Measurements from ENCODE around the gene OFD1. TPM values are rescaled to one million over a fixed set of nuclear protein-coding genes. Genes with fewer than 3 reads are reported as not detected.

The OFD1 gene
- total and polyA plus RNA-seq, 5 donors = 9.8 to 13.2 (median 12.3) TPM

DNA sequence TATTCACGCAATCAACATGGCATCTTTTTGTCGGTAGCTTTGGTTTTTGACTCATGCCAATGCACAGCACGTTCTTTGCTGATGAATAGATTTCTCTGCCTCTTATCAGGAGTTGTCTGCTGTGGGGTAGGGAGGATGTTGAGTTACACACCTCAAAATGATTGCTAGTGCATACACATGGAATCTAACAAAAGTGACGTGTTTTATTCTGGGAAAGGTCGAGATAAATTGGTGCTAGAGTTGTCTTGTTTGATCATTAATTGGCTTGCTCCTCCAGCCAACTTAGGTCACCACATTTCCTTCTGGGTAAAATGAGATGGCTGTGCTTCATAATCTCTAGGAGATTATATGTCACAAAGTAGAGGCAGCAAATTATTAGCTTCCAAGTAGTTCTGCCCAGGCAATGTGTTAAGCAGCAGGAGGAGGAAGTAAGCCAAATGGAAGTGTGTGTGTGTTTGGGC lies 41.7 kb upstream of the OFD1 start:
- Histone ChIP-seq H3K27me3 (ENCODE audit: control insufficient read depth, insufficient read depth) (no peaks in the 10 kb centered on the region), H3K27ac (ENCODE audit: low read length) (no peak overlapping the region), H3K9me3 (ENCODE audit: control insufficient read depth, low read length) (no peaks in the 10 kb centered on the region), H3K4me3 (ENCODE audit: low read length) (no peak overlapping the region), H3K4me1 (ENCODE audit: control insufficient read depth, insufficient read depth, low read length) (peaks cover 9% of the 10 kb centered on the region)
- no peak for DNase-seq
- 55% methylated on average over 5 of the region's 5 CpGs for WGBS
- intact Hi-C loops (cut with DNase I) = no loop called here
- no peak for ATAC-seq

DNA sequence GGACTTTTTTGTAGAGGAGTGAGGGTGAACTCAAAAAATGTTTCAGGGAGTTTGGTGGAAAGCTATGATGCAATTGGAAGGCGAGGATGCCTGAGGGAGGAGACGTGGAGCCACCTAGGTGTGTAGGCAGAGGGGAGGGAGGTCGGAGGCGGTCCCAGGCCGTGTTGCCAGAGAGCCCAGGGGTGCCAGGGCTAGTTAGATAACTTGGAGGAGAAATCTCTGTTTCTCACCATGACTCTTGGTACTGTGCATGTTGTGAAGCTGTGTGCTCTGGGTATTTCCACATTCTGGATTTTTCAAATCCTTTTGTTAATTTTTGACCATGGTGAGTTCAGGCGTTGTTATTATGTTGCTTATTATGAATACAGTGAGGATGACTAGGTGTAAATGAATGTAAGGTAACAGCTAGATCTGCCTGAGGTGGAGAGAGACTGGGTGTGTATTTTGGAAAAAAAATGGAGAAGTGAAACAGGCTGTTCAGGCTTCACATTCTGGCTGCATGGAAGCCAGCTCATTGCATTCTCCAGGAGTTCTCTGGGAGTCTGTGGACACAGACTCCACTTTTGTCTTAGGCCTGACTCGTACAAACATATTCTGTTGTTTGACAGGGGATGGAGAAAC lies 41.1 kb upstream of the OFD1 start:
- Histone ChIP-seq H3K9me3 (ENCODE audit: control insufficient read depth, low read length) (no peaks in the 10 kb centered on the region), H3K4me1 (ENCODE audit: control insufficient read depth, insufficient read depth, low read length) (peaks cover 9% of the 10 kb centered on the region), H3K27ac (ENCODE audit: low read length) (no peak overlapping the region), H3K4me3 (ENCODE audit: low read length) (no peak overlapping the region), H3K27me3 (ENCODE audit: control insufficient read depth, insufficient read depth) (no peaks in the 10 kb centered on the region)
- 50% methylated on average over 7 of the region's 7 CpGs for WGBS
- no peak for ATAC-seq
- intact Hi-C loops (cut with DNase I) = no loop called here
- DNase-seq = no peak

DNA sequence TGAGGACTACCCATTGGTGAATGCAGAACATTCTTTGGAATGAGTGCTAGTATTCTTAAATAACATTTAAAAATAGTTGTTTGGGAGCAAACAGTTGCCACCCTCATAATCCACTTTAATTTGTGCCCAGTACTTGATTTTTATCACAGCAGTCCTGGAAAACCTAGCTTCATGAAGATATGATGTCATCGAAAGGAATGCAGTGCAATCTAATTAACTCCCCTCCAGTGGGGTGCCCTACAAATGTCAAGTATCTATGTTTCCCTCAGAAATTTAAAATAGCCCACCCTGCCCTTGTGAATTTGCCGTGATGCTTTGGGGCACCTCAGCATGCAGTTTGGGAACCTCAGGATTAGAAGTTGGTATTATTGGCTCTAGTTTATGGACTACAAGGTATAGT lies 40.2 kb upstream of the OFD1 start:
- 56% methylated on average over 2 of the region's 2 CpGs for WGBS
- no peaks in the 10 kb centered on the region for H3K9me3 ChIP-seq (ENCODE audit: control insufficient read depth, low read length)
- DNase-seq (no peak), ATAC-seq (no peak)
- no peaks in the 10 kb centered on the region for H3K27me3 ChIP-seq (ENCODE audit: control insufficient read depth, insufficient read depth)
- no peak overlapping the region for H3K27ac ChIP-seq (ENCODE audit: low read length)
- peaks cover 9% of the 10 kb centered on the region for H3K4me1 ChIP-seq (ENCODE audit: control insufficient read depth, insufficient read depth, low read length)
- intact Hi-C loops (cut with DNase I) = no loop called here
- no peak overlapping the region for H3K4me3 ChIP-seq (ENCODE audit: low read length)

DNA sequence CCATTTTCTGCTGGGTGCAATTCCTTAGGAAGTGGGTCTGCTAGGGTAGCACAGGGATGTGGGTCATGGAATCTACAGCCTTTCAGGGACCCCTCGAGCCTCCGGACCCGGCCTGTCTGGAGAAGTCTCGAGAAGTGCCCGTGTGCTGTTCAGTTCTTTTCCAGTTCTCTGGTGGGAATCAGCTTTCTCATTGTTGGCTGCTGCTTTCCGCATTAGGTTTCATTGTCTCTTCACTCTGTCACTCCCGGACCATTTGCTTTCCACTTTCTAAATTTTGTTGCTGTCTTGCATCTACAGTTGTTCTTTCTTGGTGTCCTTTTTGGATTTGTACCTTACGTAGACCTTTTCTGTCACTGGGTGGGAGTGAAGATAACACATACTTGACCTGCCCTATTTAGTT lies 39.6 kb upstream of the OFD1 start:
- Histone ChIP-seq H3K27ac (ENCODE audit: low read length) (no peak overlapping the region), H3K9me3 (ENCODE audit: control insufficient read depth, low read length) (no peaks in the 10 kb centered on the region), H3K4me3 (ENCODE audit: low read length) (no peak overlapping the region), H3K4me1 (ENCODE audit: control insufficient read depth, insufficient read depth, low read length) (peaks cover 9% of the 10 kb centered on the region), H3K27me3 (ENCODE audit: control insufficient read depth, insufficient read depth) (no peaks in the 10 kb centered on the region)
- ATAC-seq (no peak), DNase-seq (no peak)
- 54% methylated on average over 8 of the region's 8 CpGs for WGBS
- intact Hi-C loops (cut with DNase I) = no loop called here

DNA sequence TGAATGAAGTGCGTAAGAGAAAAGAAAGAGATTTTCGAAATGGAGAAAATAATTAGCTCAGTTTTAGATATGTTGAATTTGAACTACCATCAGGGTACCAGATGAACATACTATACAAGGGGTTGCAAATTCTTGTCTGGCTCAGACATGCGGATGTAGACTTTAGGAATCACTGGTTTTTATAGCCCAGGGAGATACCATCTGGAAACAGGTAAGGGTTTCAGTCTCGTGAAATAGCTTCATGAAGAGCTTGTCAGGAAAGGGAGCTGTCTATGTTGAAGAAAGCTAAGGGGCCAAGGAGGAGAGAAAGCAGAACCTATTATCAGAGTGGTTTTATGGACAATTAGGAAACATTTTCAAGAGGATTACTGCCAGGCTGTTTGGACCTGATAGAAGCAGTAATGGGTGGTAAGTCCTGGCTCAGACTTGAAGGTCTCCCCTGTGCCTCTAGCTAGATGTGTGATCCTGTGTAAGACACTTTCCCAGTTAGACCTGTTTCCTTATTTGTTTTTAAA lies 38.9 kb upstream of the OFD1 start:
- Histone ChIP-seq H3K27me3 (ENCODE audit: control insufficient read depth, insufficient read depth) (no peaks in the 10 kb centered on the region), H3K27ac (ENCODE audit: low read length) (no peak overlapping the region), H3K4me1 (ENCODE audit: control insufficient read depth, insufficient read depth, low read length) (peaks cover 9% of the 10 kb centered on the region), H3K4me3 (ENCODE audit: low read length) (no peak overlapping the region), H3K9me3 (ENCODE audit: control insufficient read depth, low read length) (no peaks in the 10 kb centered on the region)
- WGBS = 85% methylated on average over 4 of the region's 4 CpGs
- DNase-seq (no peak), ATAC-seq (no peak)
- intact Hi-C loops (cut with DNase I) = no loop called here

DNA sequence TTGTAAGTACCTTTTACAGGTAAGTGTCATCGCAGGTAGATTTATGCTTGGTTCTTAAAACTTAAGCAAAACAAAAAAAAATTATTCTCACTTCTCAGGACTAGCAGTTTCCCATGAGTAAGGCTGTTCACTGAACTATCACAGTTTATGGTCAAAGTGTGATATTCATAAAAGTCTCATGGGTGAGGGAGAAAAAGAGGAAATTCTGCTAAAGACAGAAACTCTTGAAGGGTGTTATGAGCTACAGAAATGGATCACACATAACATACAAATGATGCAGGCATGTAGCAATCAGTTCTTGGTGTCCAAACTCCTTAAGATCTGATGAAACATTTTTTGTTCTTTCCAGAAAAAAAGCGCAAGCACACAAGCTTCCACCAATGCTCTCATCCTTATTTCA lies 37.1 kb upstream of the OFD1 start:
- ATAC-seq = no peak
- H3K27ac ChIP-seq (ENCODE audit: low read length) = no peak overlapping the region
- WGBS = 91% methylated on average over 2 of the region's 2 CpGs

DNA sequence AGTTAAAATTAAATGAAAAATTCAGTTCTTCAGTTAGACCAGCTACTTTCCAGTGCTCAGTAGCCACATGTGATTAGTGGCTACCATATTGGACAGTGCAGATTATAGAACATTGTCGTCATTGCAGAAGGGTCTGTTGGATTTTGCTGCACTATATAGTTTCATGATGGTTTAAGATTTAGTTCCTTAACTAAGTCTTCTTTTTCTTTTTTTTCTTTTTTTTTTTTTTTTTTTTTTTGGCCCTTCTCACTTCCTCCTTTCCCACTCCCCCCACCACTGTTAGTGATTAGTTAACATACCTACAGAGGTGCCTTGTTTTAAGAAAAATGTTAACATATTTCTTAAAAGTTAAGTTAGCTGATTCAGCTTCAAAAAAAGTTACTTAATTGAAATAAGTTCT lies 36.6 kb upstream of the OFD1 start:
- DNase-seq (no peak), ATAC-seq (no peak)
- Histone ChIP-seq H3K27ac (ENCODE audit: low read length) (no peak overlapping the region), H3K27me3 (ENCODE audit: control insufficient read depth, insufficient read depth) (no peaks in the 10 kb centered on the region), H3K9me3 (ENCODE audit: control insufficient read depth, low read length) (no peaks in the 10 kb centered on the region), H3K4me1 (ENCODE audit: control insufficient read depth, insufficient read depth, low read length) (peaks cover 13% of the 10 kb centered on the region), H3K4me3 (ENCODE audit: low read length) (no peak overlapping the region)
- 84% methylated on average over 1 of the region's 1 CpG for WGBS
- intact Hi-C loops (cut with DNase I) = no loop called here

More for the DNA sequence above, 37.1 kb upstream of the OFD1 start:
- H3K27me3 ChIP-seq (ENCODE audit: control insufficient read depth, insufficient read depth) = no peaks in the 10 kb centered on the region
- no peak for DNase-seq
- intact Hi-C loops (cut with DNase I) = no loop called here
- peaks cover 15% of the 10 kb centered on the region for H3K4me1 ChIP-seq (ENCODE audit: control insufficient read depth, insufficient read depth, low read length)
- no peaks in the 10 kb centered on the region for H3K9me3 ChIP-seq (ENCODE audit: control insufficient read depth, low read length)
- no peak overlapping the region for H3K4me3 ChIP-seq (ENCODE audit: low read length)

DNA sequence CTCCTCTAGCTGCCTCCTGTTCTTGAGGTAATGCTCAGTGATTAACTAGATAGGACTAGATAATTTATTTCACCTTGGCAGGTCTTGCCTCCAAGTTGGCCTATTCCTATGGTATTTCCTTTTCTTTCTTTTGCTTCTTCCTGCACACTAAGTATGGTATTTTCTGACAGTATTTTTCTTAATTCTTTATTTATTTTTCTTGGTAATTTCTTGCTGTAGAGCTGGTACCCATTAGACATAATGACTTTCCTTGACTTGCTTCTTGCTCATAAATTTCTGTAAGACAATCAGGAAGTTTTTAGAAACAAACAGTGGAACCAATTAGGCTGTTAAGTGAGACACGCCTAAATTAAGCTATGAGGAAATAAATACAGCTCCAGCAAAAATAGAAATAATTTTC lies 36.1 kb upstream of the OFD1 start:
- DNase-seq = no peak
- 62% methylated on average over 1 of the region's 1 CpG for WGBS
- no peak overlapping the region for H3K27ac ChIP-seq (ENCODE audit: low read length)
- H3K9me3 ChIP-seq (ENCODE audit: control insufficient read depth, low read length) = no peaks in the 10 kb centered on the region
- H3K27me3 ChIP-seq (ENCODE audit: control insufficient read depth, insufficient read depth) = no peaks in the 10 kb centered on the region
- no peak for ATAC-seq
- intact Hi-C loops (cut with DNase I) = no loop called here
- H3K4me3 ChIP-seq (ENCODE audit: low read length) = no peak overlapping the region
- H3K4me1 ChIP-seq (ENCODE audit: control insufficient read depth, insufficient read depth, low read length) = peaks cover 12% of the 10 kb centered on the region

DNA sequence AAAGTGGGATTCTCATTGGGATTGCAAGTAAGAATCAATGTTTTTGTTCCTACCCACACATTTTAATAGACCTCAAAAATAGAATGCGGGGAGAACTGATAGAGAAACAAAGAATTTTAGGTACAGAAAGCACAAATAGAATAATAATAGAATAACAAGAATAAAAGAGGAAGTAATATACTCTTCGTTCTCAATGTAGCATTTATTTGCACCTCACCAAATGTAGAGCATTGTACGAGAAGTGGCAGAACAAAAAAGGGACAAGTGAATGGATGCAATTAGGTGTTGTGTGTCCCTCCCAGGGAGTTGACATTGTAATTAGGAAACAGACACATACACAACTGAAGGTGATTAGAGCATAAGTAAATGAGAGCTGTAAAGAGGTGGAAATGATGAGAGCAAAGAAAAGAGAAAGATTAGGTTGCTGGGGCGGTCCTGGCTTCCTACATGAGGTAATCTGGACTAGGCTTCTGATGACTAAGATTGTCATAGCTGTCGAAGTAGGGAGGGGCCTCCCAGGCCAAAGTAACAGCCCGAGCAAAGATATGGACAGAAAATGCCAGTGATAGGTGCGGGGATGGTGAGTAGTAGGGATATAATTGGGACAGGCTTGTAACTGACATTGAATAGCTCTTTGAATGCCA lies 35.2 kb upstream of the OFD1 start:
- Histone ChIP-seq H3K4me1 (ENCODE audit: control insufficient read depth, insufficient read depth, low read length) (peaks cover 14% of the 10 kb centered on the region), H3K27me3 (ENCODE audit: control insufficient read depth, insufficient read depth) (no peaks in the 10 kb centered on the region), H3K9me3 (ENCODE audit: control insufficient read depth, low read length) (no peaks in the 10 kb centered on the region), H3K27ac (ENCODE audit: low read length) (peak overlapping the region; percentile 45), H3K4me3 (ENCODE audit: low read length) (no peak overlapping the region)
- 53% methylated on average over 7 of the region's 7 CpGs for WGBS
- peak; percentile 51 to 90 for ATAC-seq
- peak in 1 of 3 donors; percentile 22 for DNase-seq
- intact Hi-C loops (cut with DNase I) = no loop called here

DNA sequence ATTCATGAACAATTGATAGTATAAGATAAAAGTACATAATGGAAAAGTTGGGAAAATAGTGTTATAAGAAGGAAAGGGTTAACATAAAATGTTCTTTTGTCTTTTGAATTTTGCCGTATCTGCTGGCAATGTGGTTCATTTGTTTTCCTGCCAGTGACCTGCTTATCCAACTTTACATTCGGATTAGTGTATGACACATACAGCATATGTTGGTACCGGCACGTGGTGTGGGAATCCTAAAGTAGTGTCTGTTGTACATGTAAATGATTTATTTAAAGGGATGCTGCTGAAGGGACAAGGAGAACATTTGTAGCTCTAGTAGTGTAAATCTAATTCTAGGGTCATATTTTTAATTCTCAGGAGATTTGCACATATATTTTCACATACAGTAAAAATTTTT lies 34.2 kb upstream of the OFD1 start:
- H3K27me3 ChIP-seq (ENCODE audit: control insufficient read depth, insufficient read depth) = no peaks in the 10 kb centered on the region
- no peak overlapping the region for H3K4me3 ChIP-seq (ENCODE audit: low read length)
- 31% methylated on average over 4 of the region's 4 CpGs for WGBS
- H3K9me3 ChIP-seq (ENCODE audit: control insufficient read depth, low read length) = no peaks in the 10 kb centered on the region
- ATAC-seq (no peak), DNase-seq (no peak)
- peaks cover 11% of the 10 kb centered on the region for H3K4me1 ChIP-seq (ENCODE audit: control insufficient read depth, insufficient read depth, low read length)
- intact Hi-C loops (cut with DNase I) = no loop called here
- no peak overlapping the region for H3K27ac ChIP-seq (ENCODE audit: low read length)

DNA sequence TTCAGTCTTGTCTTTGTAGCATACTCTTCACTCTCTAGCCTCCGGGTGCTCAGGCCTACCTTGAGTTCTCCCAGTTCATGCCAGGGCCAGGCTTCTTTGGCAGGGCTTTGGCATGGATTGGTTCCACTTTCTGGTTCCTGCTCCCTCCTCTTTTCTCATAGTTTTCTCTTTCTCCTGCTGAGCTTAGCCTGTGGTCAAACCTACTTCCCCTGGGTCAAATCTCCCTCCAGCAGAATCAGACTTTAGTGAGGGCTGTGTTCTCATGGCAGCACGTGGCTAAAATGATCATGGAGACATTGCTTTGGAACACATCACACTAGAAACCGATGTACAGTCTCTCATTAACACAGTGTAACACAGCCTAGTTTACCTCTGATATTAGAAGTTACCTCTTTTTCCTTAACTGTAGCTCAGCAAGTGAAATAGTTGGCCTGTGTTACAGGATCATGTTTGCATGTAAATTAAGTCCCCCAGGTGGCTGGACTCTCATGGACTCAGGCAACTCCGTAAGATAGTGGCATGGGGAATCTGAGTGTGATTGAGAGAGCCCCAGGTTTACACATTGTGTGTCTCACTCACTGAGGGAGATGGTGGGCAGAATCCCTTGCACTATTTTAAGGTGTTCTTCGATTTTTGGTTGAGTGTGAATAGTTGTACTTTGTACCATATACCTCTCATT lies 32.3 kb upstream of the OFD1 start:
- no peak overlapping the region for H3K4me3 ChIP-seq (ENCODE audit: low read length)
- 79% methylated on average over 5 of the region's 5 CpGs for WGBS
- no peaks in the 10 kb centered on the region for H3K9me3 ChIP-seq (ENCODE audit: control insufficient read depth, low read length)
- H3K27me3 ChIP-seq (ENCODE audit: control insufficient read depth, insufficient read depth) = no peaks in the 10 kb centered on the region
- intact Hi-C loops (cut with DNase I) = no loop called here
- DNase-seq (no peak), ATAC-seq (no peak)
- peaks cover 12% of the 10 kb centered on the region for H3K4me1 ChIP-seq (ENCODE audit: control insufficient read depth, insufficient read depth, low read length)
- no peak overlapping the region for H3K27ac ChIP-seq (ENCODE audit: low read length)
